Measurements from ENCODE around the gene NAGPA.
"Not testable (repeated sequence)": the region's sequence is repeated elsewhere in the genome, so short reads cannot be mapped to it uniquely, and the experiment has no call there.

The NAGPA gene

GRCh38 chr16:5033256-5034166 lies at the start of gene NAGPA:
Gene NAGPA (minus strand): TSS chr16:5033935. CDS start chr16:5033914, 21 bp downstream.
- Mint-ChIP-seq H3K9me3 (no peaks in the 10 kb centered on the region), H3K27ac (peak within 1 kb of the TSS; percentile 95), H3K27me3 (no peaks in the 10 kb centered on the region), H3K4me3 (peak within 1 kb of the TSS; percentile 86 to 88), H3K4me1 (peaks cover 37% of the 10 kb centered on the region)
- DNase-seq (peak; percentile 74 to 83), ATAC-seq (peak; percentile 94)

- not testable (repeated sequence) for H3K27me3 Mint-ChIP-seq, H3K4me3 Mint-ChIP-seq, H3K27ac Mint-ChIP-seq, H3K9me3 Mint-ChIP-seq, H3K4me1 Mint-ChIP-seq, DNase-seq, ATAC-seq
Observed at GRCh38 chr16:5080996-5081395, 47.3 kb upstream of the NAGPA start.

GRCh38 chr16:5080461-5080860 lies 46.7 kb upstream of the NAGPA start:
- H3K9me3 Mint-ChIP-seq, ATAC-seq, H3K27ac Mint-ChIP-seq, H3K4me1 Mint-ChIP-seq, DNase-seq, H3K27me3 Mint-ChIP-seq, H3K4me3 Mint-ChIP-seq: not testable (repeated sequence)

GRCh38 chr16:5078626-5079025 lies 44.9 kb upstream of the NAGPA start:
- peaks cover 5% of the 10 kb centered on the region for H3K4me1 Mint-ChIP-seq
- no peak for ATAC-seq
- H3K27ac Mint-ChIP-seq: no peak overlapping the region
- no peaks in the 10 kb centered on the region for H3K27me3 Mint-ChIP-seq
- no peak overlapping the region for H3K4me3 Mint-ChIP-seq
- H3K9me3 Mint-ChIP-seq: no peaks in the 10 kb centered on the region
- no peak for DNase-seq

- Mint-ChIP-seq H3K27me3 (no peaks in the 10 kb centered on the region), H3K4me1 (peaks cover 17% of the 10 kb centered on the region), H3K27ac (peak overlapping the region in 1 of 2 donors; percentile 39), H3K4me3 (no peak overlapping the region), H3K9me3 (no peaks in the 10 kb centered on the region)
- DNase-seq: no peak
- ATAC-seq: no peak
Observed at GRCh38 chr16:5077304-5077703, 43.6 kb upstream of the NAGPA start.

- Mint-ChIP-seq H3K27me3 (no peaks in the 10 kb centered on the region), H3K4me3 (no peak overlapping the region), H3K4me1 (peaks cover 34% of the 10 kb centered on the region), H3K9me3 (peaks cover 0 to 6% of the 10 kb centered on the region in 2 donors), H3K27ac (no peak overlapping the region)
- ATAC-seq (no peak), DNase-seq (no peak)
Observed at GRCh38 chr16:5075637-5076036, 41.9 kb upstream of the NAGPA start.

GRCh38 chr16:5073771-5074170 lies 40.0 kb upstream of the NAGPA start:
- H3K27me3 Mint-ChIP-seq, H3K9me3 Mint-ChIP-seq, H3K4me3 Mint-ChIP-seq, ATAC-seq, H3K27ac Mint-ChIP-seq, DNase-seq: not testable (repeated sequence)
- H3K4me1 Mint-ChIP-seq: peaks cover 37% of the 10 kb centered on the region

- peak overlapping the region in 1 of 2 donors; percentile 91 for H3K27ac Mint-ChIP-seq
- peaks cover 37% of the 10 kb centered on the region for H3K4me1 Mint-ChIP-seq
- no peaks in the 10 kb centered on the region for H3K27me3 Mint-ChIP-seq
- H3K9me3 Mint-ChIP-seq: peaks cover 0 to 6% of the 10 kb centered on the region in 2 donors
- DNase-seq: no peak
- H3K4me3 Mint-ChIP-seq: peak overlapping the region; percentile 94 to 99
- no peak for ATAC-seq
Observed at GRCh38 chr16:5073279-5073629, 39.5 kb upstream of the NAGPA start.

GRCh38 chr16:5072334-5073278 lies 38.9 kb upstream of the NAGPA start:
- Mint-ChIP-seq H3K4me1 (peaks cover 37% of the 10 kb centered on the region), H3K9me3 (peaks cover 0 to 6% of the 10 kb centered on the region in 2 donors), H3K27me3 (no peaks in the 10 kb centered on the region), H3K4me3 (peak overlapping the region; percentile 94 to 99), H3K27ac (peak overlapping the region; percentile 93 to 100)
- ATAC-seq: no peak
- no peak for DNase-seq

- peak; percentile 85 to 92 for DNase-seq
- Mint-ChIP-seq H3K9me3 (peaks cover 0 to 6% of the 10 kb centered on the region in 2 donors), H3K27me3 (no peaks in the 10 kb centered on the region), H3K27ac (peak within 1 kb of the TSS; percentile 93 to 100), H3K4me3 (peak within 1 kb of the TSS; percentile 94 to 99), H3K4me1 (peaks cover 37% of the 10 kb centered on the region)
- peak; percentile 92 for ATAC-seq
Observed at GRCh38 chr16:5071681-5072333, 38.1 kb upstream of the NAGPA start, which contains the start of gene ALG1. Gene ALG1 (plus strand): TSS chr16:5071843. CDS start chr16:5071850, 7 bp downstream.

GRCh38 chr16:5071341-5071680 lies 37.6 kb upstream of the NAGPA start:
- DNase-seq: no peak
- ATAC-seq: no peak
- Mint-ChIP-seq H3K4me3 (peak overlapping the region; percentile 94 to 99), H3K4me1 (peaks cover 37% of the 10 kb centered on the region), H3K27ac (peak overlapping the region; percentile 93 to 100), H3K27me3 (no peaks in the 10 kb centered on the region), H3K9me3 (peaks cover 0 to 6% of the 10 kb centered on the region in 2 donors)

GRCh38 chr16:5070431-5071186 lies 36.9 kb upstream of the NAGPA start:
- H3K4me3 Mint-ChIP-seq: peak overlapping the region; percentile 94 to 99
- peak overlapping the region; percentile 31 to 34 for H3K27ac Mint-ChIP-seq
- ATAC-seq: no peak
- H3K4me1 Mint-ChIP-seq: peaks cover 37% of the 10 kb centered on the region
- H3K27me3 Mint-ChIP-seq: no peaks in the 10 kb centered on the region
- no peak for DNase-seq
- peaks cover 0 to 6% of the 10 kb centered on the region in 2 donors for H3K9me3 Mint-ChIP-seq

GRCh38 chr16:5069854-5070253 lies 36.1 kb upstream of the NAGPA start:
- no peak overlapping the region for H3K4me3 Mint-ChIP-seq
- no peak for DNase-seq
- ATAC-seq: no peak
- peak overlapping the region in 1 of 2 donors; percentile 63 for H3K27ac Mint-ChIP-seq
- peaks cover 32% of the 10 kb centered on the region for H3K4me1 Mint-ChIP-seq
- H3K27me3 Mint-ChIP-seq: no peaks in the 10 kb centered on the region
- peaks cover 0 to 6% of the 10 kb centered on the region in 2 donors for H3K9me3 Mint-ChIP-seq

- Mint-ChIP-seq H3K27ac (no peak overlapping the region), H3K4me1 (peaks cover 32% of the 10 kb centered on the region), H3K9me3 (peaks cover 0 to 6% of the 10 kb centered on the region in 2 donors), H3K27me3 (no peaks in the 10 kb centered on the region), H3K4me3 (no peak overlapping the region)
- no peak for ATAC-seq
- DNase-seq: no peak
Observed at GRCh38 chr16:5069048-5069447, 35.3 kb upstream of the NAGPA start.
